Raji (cell line): ENCODE results near the gene CD79A.

Experiments used
- POLR2A ChIP-seq: IDR thresholded peaks from 2 replicates; pipeline ENCODE4 v1.6.1; 2011; ENCODE audit warnings: low read depth, low read length, control low read depth; ENCODE audit not compliant: insufficient read depth

CD79A gene

DNA sequence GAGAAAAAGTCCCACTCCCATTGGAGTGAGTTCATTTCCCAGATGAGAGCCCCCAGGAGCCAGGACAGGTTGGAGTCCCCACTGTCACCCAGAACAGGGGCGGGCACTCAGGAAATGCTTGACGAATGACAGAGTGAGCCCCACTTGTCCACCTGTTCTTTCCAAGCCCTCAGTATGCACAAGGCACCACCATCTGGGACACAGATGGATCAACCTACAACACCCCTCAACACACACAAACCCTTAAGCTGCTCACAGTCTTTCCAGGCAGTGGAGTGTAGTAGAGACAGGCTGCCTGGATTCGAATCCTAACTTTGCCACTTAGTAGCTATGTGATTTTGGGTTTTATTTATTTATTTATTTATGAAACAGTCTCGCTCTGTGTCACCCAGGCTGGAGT is 13.9 kb downstream of the CD79A start:
- no peak for TF ChIP-seq POLR2A

DNA sequence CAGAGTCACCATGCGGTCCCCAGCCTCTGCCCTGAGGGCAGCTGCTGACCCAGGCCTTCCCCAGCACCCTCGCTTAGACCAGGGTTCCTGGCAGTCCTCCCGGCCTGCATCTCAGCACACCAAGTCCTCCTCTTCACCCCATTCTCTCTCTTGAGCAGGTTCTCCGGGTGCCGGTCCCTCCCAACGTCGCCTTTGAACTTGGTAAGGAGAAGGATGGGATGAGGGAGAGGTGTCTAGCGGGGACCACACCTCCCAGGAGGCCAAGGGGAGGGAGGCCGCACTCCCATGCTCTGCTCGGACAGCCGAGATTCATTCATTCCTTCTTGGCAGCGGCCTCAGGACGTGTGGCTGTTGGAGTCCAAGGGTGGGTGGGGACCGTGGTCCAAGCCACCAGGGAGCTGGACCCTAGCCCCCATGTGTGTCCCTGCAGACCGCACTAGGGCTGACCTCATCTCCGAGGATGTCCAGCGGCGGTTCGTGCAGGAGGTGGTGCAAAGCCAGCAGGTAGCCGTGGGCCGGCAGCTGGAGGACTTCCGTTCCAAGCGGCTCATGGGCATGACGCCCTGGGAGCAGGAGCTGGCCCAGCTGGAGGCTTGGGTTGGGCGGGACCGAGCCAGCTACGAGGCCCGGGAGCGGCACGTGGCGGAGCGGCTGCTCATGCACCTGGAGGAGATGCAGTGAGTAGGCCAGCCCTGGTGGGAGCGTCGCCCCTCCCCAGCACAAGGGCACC is 15.3 kb downstream of the CD79A start:
- no peak for TF ChIP-seq POLR2A

DNA sequence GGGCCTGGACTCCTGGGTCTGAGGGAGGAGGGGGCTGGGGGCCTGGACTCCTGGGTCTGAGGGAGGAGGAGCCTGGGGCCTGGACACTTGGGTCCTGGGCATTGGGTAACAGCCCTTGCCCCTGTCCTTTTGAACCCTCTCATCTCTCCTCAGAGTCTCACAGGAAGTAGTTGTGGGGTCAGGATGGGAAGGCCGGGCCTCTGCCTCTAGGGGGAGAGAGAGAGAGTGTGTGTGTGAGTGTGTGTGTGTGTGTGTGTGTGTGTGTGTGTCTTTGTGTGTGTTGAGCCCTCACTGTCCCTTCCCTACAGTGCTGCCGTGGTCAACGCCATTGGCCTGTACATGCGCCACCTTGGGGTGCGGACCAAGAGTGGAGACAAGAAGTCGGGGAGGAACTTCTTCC is 16.8 kb downstream of the CD79A start:
- no peak for TF ChIP-seq POLR2A

DNA sequence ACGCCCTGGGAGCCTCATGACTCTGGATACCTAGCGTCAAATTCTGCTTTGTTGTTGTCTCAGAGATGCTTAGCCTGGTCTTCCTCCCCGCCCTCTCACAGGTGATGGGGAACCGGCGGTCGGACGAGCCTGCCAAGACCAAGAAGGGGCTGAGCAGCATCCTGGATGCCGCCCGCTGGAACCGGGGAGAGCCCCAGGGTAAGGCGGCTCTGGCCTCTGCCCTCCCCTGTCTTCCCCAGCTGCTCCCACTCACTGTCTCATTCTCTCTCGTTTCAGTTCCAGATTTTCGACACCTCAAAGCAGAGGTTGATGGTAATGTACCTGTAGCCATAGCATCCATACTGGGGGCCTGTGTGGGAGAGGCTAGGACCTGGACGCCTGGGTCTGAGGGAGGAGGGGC is 17.3 kb downstream of the CD79A start:
- no peak for TF ChIP-seq POLR2A

DNA sequence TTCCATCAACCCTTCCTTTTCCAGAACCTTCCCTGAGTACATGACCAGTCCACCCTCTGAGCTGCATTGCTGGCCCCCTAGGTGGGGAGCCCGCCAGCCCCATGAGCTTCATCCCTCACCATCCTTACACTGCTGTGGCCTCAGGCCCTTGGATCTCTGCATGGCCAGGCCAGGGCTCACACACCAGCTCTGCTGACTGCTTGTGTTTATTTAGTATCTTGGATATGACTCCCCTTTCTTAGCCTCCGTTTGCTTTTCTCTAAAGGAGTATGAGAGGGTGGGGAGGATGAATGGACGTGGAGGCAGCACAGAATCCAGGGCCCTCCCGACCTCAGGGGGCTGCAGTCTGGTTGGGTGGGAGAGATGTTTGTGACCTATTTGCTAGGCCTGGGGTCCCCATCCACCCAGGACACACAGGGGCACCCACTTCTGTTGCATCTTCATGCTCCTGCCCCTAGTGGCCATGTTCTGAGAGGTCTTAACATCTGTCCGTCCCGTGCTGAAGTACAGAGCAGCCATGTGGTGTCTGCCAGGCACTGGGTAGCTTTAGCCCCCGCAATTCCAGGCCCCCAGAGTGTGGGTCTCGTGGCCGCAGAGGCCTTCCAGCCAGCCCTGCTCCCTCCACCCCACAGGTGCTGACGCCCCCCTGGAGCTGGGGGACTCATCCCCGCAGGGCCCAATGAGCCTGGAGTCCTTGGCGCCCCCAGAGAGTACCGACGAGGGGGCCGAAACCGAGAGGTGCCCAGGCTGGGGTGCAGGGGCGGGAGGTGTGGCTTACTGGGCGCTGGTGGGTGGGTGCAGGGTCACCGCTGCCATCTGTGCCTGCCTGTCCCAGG is 18.9 kb downstream of the CD79A start:
- no peak for TF ChIP-seq POLR2A

DNA sequence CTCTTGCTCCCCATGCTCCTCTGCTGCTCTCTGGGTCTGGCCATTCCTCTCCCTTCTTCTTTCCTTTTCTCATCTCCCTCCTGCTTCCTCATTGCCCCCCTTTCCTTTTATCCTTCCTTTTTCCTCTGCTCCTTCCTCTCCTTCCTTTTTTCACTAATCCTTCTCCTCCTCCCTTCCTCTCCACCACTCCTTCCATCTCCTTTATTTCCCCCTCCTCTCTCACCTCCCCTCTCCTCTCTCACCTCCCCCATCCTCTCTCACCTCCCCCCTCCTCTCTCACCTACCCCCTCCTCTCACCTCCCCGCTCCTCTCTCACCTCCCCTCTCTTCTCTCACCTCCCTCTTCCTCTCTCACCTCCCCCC is 19.5 kb downstream of the CD79A start:
- no peak for TF ChIP-seq POLR2A

DNA sequence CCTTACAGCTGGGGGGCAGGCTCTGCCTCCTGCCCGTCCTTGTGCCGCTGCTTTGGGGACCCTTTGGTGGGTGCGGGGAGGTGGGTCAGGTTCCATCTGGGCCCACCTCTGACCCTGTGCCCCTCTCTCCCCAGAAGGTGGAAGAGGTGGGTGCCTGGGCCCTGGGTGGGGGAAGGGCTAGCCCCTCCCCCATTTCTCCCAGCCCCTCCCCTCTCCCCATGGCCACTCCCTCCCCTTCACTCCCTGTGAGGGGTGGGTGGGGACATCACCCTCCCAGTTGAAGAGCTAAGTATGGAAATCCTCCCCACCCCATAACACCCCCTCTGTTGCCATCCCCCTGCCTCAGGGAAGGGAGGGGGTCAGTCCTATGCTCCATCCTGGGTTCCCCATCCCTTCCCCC is 20.1 kb downstream of the CD79A start:
- no peak for TF ChIP-seq POLR2A

DNA sequence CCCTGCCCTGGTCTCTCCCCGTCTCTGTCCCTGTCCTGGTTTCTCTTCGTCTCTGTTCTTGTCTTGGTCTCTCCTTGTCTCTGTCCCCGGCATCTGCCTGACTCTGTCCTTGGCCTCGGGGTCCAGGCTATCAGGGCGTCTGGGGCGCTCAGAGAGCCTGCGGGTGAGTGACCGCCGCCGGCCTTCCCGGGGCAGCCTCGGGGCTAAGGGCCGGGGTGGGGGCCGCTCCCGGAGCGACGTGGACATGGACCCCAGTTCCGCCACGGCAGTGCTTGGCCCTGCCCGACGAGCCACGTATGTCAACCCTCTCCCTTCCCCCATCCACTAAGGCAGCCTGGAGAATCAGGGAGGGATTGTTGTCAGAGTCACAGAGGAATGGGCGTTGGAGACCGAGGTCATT is 20.7 kb downstream of the CD79A start:
- TF ChIP-seq POLR2A = no peak

DNA sequence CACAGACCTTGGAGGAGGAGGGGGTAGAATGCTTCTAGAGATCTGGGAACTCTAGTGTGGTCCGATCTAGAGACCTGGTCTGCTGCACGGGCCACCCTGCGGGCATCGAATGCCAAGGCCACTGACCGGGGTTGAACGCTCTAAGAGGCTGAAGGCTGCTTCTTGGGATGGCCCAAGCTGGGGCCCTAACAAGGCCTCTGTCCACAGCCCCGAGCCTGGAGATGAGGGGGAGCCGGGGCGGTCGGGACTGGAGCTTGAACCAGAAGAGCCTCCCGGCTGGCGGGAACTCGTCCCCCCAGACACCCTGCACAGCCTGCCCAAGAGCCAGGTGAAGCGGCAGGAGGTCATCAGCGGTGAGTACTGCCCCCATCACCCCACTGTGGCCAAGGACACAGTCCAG is 21.2 kb downstream of the CD79A start:
- TF ChIP-seq POLR2A = no peak

DNA sequence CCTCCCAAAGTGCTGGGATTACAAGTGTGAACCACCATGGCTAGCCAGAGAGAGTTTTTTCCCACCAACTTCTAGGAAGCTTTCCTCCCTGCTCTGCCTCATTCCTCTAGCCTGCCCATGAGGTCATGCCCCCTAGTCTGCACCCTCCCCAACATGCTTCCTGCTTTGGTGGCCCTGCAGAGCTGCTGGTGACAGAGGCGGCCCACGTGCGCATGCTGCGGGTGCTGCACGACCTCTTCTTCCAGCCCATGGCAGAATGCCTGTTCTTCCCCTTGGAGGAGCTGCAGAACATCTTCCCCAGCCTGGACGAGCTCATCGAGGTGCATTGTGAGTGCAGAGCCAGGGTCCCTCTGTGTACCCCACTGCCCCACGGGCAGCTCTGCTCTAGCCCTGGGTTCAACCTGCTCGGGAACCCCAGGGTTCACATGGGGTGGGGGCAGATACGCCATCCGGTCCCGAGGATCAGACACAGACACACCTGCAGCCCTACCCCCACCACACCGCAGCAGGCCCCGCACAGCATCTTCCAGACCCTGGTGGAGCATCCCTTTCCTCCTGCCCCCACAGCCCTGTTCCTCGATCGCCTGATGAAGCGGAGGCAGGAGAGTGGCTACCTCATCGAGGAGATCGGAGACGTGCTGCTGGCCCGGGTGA is 24.8 kb downstream of the CD79A start:
- no peak for TF ChIP-seq POLR2A

DNA sequence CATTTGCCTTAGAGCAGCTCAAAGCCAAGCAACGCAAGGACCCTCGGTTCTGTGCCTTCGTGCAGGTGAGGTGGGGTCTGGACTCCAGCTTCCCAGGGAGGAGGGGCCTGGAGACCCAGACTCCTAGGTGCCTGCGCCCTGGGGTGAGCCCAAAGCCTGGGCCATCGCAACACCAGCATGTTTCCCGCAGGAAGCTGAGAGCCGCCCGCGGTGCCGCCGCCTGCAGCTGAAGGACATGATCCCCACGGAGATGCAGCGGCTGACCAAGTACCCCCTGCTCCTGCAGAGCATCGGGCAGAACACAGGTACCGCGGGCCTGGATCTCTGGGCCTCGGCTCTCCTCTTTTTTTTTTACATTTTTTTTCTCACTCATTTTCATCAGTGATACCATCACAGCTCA is 25.5 kb downstream of the CD79A start:
- TF ChIP-seq POLR2A = no peak

DNA sequence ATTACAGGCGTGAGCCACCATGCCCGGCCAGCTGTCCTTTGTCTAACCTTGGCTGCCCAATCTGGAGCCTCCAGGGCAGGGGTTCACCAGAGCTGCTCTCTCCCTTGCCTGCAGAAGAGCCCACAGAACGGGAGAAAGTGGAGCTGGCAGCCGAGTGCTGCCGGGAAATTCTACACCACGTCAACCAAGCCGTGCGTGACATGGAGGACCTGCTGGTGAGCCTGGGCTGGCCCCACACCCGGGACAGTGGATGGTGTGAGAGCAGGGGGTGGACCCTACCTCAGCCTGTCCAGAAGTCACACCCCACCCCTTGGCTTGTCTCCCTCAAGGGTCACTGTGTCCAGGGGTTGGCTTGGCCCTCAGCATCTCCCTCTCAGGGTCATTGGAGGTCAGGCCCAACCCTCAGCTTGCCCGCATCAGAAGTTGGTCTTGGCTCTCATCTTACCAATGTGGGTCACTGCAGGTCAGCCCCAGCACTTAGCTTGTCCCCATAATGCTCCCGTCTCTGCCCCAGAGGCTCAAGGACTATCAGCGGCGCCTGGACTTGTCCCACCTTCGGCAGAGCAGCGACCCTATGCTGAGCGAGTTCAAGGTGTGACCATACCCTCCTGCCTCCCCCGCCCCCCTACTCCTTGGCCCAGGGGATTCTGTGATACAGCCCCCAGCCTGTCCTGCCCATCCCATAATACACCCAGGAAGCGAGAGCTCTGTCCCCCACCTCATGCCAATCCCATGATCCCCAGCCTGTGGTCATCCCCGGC is 26.3 kb downstream of the CD79A start:
- no peak for TF ChIP-seq POLR2A

DNA sequence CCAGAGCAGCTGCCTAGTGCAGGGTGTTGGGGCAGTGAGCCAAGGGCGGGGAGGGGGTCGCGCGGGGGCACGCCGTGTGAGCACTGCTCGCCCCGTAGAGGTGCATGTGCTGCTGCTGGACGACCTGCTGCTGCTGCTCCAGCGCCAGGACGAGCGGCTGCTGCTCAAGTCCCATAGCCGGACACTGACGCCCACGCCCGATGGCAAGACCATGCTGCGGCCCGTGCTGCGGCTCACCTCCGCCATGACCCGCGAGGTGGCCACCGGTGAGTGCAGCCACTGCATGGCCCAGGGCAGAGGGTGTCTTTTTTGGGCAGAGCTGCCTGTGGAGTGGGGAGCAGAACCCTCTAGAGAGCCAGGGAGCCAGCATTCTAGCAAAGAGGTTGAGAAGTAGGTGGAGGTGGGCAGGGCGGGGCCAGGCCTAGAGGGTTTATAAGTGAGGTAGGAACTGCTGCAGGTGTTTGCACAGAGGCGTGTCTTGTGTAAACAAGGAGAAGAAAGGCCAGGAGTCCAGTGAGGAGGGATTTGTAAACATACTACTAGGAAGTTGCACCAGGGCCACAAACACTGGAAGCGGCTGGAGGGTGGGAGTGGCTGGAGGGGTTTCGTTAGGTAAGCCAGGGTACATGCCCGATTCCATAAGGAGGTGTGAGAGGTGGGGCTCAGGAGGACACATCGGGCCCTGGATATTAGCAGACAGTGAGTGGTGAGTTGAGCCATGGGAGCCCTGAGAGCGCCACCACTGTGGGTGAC is 27.2 kb downstream of the CD79A start:
- no peak for TF ChIP-seq POLR2A

DNA sequence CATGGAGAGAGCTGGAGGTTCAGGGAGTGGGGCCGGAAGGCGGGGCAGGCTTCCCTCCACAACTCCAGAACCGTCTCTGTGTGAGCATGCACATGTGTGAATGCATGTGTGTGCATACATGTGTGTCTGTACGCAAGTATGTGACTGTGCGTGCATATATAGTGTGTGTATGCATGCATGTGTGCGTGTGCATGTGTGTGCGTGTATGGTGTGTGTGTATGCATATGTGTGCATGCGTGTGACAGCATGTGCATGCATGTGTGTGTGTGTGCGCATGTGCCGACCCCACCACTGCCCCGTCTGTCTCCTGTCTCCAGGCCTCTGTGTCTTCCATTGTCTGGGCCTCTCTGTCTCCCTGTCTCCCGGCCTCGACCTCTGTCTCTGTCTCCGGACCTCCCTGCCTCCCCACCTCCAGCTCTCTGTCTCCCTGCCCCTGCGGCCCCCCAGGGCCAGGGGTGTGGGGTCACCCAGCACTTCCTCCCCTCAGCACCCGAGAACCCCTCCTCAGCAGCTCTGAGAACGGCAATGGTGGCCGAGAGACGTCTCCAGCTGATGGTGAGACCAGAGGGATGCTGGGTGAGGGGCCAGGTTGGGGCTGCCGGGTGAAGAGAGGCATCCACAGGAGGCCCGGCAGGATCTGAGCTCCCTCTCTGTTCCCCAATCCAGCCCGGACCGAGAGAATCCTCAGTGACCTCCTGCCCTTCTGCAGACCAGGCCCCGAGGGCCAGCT is 28.4 kb downstream of the CD79A start:
- TF ChIP-seq POLR2A = no peak
